Left ventricle myocardium inferior (tissue), 1 donor: ENCODE results near the gene MAGI1. TPM values are rescaled to one million over a fixed set of nuclear protein-coding genes. Genes with fewer than 3 reads are reported as not detected.

Experiments used
- DNase-seq: peaks from one replicate; pipeline ENCODE4 v3.0.0-alpha.2; 2020
- H3K27ac ChIP-seq: fragments of 200-600 bp; replicated peaks from 2 replicates; pipeline ENCODE4 v1.8.0; 2021
- H3K27me3 ChIP-seq: fragments of 200-600 bp; 2 replicates; pipeline ENCODE4 v1.8.0; 2021; ENCODE audit warnings: low read depth
- H3K36me3 ChIP-seq: fragments of 200-600 bp; 2 replicates; pipeline ENCODE4 v1.8.0; 2021
- H3K4me1 ChIP-seq: fragments of 200-600 bp; 2 replicates; pipeline ENCODE4 v1.8.0; 2021
- H3K4me3 ChIP-seq: fragments of 200-600 bp; 2 replicates; pipeline ENCODE4 v1.8.0; 2021; ENCODE audit warnings: mild to moderate bottlenecking, moderate library complexity
- H3K9me3 ChIP-seq: fragments of 200-600 bp; replicated peaks from 2 replicates; pipeline ENCODE4 v1.8.0; 2021
- intact Hi-C: fragments of 100-400 bp; cut with micrococcal nuclease; formaldehyde crosslinking; loops from one replicate; pipeline ENCODE4 v1.11.0; 2022
- total RNA-seq: library from RNA; stranded (reverse); fragmentation: NEBNext Ultra II Directional; extraction: Animal tissue kit (Norgen Biotek cat#: 25700); gene quantifications from one replicate; pipeline ENCODE4 v1.2.1, GENCODE V29; 2021
- TF ChIP-seq, protein P1 (sequence below): fragments of 200-600 bp; IDR thresholded peaks from 2 replicates; pipeline ENCODE4 v1.8.0; 2021; ENCODE audit warnings: antibody characterized with exemption, mild to moderate bottlenecking, borderline replicate concordance
- donor health status: DM: no; HTN: yes; CAD: no; lungs with severe emphysema.

MAGI1 gene
- total RNA-seq, 1 donor from 2014 or later = 36.6 TPM

DNA sequence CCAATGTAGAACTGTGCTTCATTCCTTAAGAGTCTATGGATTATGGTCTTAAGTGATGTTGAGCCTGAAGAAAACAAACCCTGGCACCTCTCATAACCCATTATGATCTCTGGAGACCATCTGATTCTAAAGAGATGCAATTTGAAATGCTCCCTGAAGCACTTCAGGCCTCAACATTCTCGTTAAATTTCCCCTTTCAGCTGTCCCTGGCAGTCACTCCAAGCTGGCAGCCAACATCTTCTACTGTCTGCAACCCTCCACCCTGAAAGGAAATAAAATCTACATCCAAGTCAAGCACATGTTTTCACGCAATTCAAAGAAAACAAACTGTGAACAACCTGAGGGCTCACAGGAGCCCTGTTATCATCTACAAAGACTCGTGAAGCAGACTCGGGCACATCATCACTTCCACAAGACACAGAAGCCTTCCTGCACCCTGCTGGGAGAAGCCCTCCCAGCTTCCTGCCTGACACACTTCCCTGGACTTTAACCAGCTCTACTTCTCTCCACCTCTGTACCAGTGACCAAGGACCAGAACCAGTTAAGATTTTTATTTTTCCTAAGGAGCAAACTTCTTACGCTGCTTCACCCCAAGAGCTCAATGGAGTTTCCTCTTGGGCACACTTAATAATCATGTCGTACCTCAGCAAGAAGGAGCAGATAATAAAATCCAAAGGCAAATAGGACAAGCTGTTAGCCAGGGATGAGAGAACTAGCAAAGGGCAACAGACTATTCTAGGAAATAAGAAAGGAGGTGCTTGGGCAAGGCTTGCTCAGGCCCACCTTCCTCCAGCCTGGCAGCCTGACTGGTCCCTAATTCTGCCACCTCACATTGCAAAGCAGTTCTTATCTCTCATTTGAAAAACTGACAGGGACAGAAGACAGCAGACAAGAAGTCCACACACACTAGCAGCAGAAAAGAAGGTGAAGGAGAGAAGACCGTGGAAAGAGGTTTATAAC is 67.1 kb downstream of the MAGI1 start:
- H3K36me3 ChIP-seq = peaks cover 2% of the 10 kb centered on the region
- H3K4me1 ChIP-seq = peaks cover 42% of the 10 kb centered on the region
- H3K4me3 ChIP-seq = no peak overlapping the region
- no peaks in the 10 kb centered on the region for H3K9me3 ChIP-seq
- no peak for DNase-seq
- H3K27me3 ChIP-seq = no peaks in the 10 kb centered on the region
- TF ChIP-seq, protein P1, sequence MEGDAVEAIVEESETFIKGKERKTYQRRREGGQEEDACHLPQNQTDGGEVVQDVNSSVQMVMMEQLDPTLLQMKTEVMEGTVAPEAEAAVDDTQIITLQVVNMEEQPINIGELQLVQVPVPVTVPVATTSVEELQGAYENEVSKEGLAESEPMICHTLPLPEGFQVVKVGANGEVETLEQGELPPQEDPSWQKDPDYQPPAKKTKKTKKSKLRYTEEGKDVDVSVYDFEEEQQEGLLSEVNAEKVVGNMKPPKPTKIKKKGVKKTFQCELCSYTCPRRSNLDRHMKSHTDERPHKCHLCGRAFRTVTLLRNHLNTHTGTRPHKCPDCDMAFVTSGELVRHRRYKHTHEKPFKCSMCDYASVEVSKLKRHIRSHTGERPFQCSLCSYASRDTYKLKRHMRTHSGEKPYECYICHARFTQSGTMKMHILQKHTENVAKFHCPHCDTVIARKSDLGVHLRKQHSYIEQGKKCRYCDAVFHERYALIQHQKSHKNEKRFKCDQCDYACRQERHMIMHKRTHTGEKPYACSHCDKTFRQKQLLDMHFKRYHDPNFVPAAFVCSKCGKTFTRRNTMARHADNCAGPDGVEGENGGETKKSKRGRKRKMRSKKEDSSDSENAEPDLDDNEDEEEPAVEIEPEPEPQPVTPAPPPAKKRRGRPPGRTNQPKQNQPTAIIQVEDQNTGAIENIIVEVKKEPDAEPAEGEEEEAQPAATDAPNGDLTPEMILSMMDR = no peak
- intact Hi-C loops = no loop called here
- peak overlapping the region; percentile 34 for H3K27ac ChIP-seq

DNA sequence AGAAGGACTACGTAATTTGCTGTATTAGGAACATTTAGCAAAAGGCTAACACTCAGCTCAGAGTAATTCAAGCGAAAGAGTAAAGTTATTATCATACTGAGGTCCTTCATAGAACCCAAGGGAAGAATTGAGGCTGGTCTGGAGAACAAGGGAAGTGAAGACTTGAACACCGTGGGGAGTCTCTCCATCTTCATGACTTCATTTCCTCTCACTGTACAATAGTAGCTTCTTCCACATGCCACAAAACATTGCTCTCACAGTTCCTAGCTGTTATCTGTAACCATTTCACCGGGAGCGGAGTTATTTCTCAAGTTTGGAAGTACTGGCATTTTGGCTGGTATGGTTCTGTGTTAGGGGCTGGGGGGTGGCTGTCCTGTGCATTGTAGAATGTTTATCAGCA is 69.7 kb downstream of the MAGI1 start:
- H3K27me3 ChIP-seq = no peaks in the 10 kb centered on the region
- no peaks in the 10 kb centered on the region for H3K36me3 ChIP-seq
- peaks cover 53% of the 10 kb centered on the region for H3K4me1 ChIP-seq
- no peaks in the 10 kb centered on the region for H3K9me3 ChIP-seq
- DNase-seq = no peak
- intact Hi-C loops = no loop called here
- peak overlapping the region; percentile 54 for H3K27ac ChIP-seq
- TF ChIP-seq, protein P1 = no peak
- H3K4me3 ChIP-seq = no peak overlapping the region

GRCh38 chr3:65967451-65967850 is 71.3 kb downstream of the MAGI1 start:
- DNase-seq = no peak
- H3K27ac ChIP-seq = peak overlapping the region; percentile 17
- no peaks in the 10 kb centered on the region for H3K27me3 ChIP-seq
- no peaks in the 10 kb centered on the region for H3K36me3 ChIP-seq
- intact Hi-C loops = no loop called here
- peaks cover 60% of the 10 kb centered on the region for H3K4me1 ChIP-seq
- TF ChIP-seq, protein P1 = no peak
- no peaks in the 10 kb centered on the region for H3K9me3 ChIP-seq
- no peak overlapping the region for H3K4me3 ChIP-seq

DNA sequence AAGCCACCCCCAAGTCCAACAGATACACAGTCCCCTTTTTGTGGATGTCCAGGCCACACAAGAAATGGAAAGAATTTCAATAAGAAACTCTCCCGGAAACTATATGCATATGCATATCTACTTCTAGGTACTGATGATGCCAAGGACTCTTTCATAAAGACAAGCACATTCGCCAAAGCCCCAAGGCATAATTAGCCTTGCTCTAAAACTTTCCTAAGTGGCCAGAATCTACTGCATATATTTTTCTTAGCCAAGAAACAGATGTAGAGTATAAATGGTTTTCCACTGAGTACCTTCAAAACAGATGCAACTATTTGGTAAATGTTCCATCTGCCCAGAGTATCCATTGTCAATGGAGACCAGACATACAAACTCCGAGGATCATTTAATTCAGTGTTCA is 73.9 kb downstream of the MAGI1 start:
- H3K4me1 ChIP-seq = peaks cover 64% of the 10 kb centered on the region

GRCh38 chr3:65963787-65964677 is 74.7 kb downstream of the MAGI1 start:
- Histone ChIP-seq H3K36me3 (no peaks in the 10 kb centered on the region), H3K4me3 (no peak overlapping the region), H3K27ac (peak overlapping the region; percentile 48), H3K9me3 (no peaks in the 10 kb centered on the region), H3K27me3 (no peaks in the 10 kb centered on the region), H3K4me1 (peaks cover 64% of the 10 kb centered on the region)
- intact Hi-C loops = no loop called here
- TF ChIP-seq, protein P1 = no peak
- DNase-seq = no peak

More for the DNA sequence above, 73.9 kb downstream of the MAGI1 start:
- DNase-seq = no peak
- TF ChIP-seq, protein P1 = no peak
- Histone ChIP-seq H3K27ac (no peak overlapping the region), H3K27me3 (no peaks in the 10 kb centered on the region), H3K36me3 (no peaks in the 10 kb centered on the region), H3K4me3 (no peak overlapping the region), H3K9me3 (no peaks in the 10 kb centered on the region)
- intact Hi-C loops = no loop called here
